ENCODE results near the gene MAP1LC3B.

Gene MAP1LC3B

GRCh38 chr16:87435372-87436224 is 43.5 kb downstream of the MAP1LC3B start:
- DNase-seq = no peak

DNA sequence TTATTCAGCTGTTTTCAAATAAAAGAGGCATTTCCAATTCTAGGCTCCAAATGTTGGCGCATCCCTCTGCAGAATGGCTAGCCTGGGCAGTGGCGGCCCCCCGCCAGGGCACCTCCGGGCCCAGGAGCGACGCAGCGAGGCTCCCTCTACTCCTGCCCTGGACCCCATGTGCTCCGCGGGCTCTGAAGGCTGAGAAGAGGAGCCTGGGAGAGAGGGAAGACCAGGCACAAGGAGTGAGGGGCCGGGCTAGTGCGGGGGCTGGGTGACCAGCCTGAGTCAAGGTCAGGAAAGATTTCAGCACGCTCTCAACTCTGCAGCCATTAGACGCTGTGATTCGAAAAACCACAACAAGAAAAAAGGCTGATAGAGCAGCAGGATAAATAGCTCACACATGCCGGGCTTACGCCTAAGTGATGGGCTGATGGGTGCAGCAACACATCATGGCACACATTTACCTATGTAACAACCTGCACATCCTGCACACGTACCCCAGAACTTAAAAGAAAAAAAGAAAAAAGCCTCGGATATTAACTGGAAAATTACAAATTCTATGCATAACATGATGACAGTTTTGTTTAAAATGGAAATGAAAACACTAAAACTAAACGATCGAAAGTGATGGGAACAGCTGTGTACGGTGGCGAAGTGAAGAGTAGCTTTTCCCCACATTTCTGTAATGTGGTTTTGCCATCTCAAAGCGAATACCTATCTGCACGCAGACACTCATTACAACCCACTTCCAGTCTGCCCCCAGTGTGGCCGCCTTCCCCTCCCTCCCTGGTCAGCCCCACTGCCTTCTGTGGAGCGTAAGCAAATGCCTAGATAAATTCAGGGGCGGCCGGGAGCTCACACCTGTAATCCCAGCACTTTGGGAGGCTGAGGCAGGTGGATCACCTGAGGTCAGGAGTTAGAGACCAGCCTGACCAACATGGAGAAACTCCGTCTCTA is 44.4 kb downstream of the MAP1LC3B start:
- no peak for DNase-seq

DNA sequence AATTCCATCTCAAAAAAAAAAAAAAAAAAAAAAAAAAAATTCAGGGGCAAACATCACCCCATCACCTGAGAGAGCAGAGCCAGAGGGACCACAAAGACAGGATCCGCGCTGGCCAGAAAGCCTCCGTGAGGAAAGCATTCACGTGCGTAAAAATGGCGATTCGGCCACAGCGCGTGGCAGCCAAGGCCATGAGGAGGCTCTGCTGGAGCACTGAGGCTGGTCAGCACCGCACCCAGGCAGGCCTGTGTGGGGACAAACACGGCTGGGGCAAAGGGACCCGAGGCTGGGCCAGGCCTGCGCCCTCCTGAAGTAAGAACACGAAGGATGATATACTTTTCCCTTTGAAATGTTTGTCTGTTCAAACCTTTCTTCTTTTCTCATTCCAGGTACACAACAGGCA is 45.2 kb downstream of the MAP1LC3B start:
- DNase-seq = no peak

DNA sequence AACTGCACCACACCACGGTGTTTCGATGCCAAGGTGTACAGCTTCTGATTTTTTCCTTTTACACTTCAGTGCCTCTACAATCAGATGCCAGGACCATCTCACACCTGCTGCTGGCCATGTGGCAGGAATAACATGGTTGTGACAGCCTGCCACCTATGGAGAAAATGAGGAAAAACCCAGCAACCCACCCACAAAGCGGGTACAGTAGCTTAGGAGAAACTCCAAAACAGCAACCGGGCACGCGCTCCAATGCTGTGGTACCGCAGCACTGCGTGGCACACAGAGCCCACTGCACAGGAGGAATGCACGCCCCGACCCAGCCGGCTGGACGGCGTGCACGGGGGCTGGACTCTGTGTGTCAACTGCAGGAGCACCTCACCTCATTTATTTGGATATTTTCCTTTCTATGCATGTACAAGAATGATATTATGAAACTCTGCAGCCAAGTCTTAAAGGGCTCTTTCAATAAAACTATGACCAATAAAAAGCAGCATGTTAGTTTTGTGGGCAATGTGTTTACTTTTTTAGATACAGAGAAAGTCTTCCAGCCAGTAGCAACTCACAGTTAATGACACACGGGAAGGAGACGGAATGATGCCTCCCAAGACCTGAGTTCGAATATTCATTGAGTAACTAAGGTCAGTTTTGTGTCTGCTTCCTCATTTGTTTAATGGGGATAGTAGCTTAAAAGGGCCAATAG is 45.9 kb downstream of the MAP1LC3B start:
- DNase-seq = no peak

DNA sequence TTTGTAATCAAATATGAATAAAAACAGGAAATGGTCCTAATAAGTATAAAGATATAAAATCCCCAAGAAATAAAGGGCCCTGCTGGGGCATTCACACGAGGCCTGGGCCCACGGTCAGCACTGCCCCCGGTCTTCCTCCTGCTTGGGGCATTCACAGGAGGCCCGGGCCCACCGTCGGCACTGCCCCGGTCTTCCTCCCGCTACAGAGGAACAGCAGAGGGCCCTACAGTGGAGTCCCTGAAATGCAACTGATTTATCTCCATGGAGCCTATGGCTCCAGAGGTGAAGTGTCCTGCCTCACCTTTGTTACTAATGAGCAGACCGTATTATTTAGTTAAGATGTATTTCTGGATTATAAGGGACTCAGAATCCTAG is 46.5 kb downstream of the MAP1LC3B start:
- DNase-seq = no peak

DNA sequence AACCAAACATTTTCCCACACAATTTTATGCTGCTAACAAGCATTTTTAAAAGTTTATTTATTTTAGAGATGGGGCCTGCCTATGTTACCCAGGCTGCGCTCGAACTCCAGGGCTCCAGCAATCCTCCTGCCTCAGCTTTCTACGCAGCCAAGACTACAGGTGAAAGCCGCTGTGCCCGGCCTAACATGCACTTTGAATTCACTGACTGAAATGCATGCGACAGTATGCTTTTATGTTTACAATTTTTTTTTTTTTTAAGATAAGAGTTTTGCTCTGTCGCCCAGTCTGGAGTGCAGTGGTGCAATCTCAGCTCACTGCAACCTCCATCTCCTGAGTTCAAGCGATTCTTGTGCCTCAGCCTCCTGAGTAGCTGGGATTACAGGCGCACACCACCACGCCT is 47.8 kb downstream of the MAP1LC3B start:
- DNase-seq = no peak

DNA sequence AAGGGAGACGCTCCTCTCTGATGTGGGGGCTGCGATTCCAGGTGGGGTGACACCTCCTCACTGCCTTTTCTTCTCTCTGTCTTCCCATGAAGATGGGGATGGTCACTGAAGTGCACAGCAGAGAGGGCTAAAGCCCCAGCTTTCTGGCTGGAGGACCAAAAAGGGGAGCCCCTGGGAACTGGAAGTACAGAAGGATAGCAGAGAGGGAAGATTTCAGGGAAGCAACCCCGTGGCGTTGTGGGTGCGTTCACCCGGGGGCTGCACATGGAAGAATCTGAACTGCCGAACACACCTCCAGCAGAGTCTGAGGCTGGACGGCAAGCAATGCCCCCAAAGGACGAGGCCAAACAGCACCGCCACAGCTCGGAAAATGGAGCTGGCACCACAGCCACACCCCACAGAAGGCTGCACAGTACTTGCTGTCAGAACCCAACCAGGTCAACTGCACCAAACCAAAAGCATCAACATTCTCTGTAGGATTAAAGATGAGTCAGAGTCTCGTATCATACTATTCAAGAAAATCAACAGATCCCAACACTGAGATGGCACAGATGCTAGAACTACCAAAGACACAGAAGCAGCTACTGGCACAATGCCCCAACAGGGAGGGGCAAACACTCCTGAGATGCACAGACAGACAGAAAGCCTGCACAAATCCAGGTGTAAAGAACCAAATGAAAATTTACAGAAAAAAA is 49.9 kb downstream of the MAP1LC3B start:
- DNase-seq = no peak

- no peak for DNase-seq
Observed at GRCh38 chr16:87442581-87442966, 50.4 kb downstream of the MAP1LC3B start.

DNA sequence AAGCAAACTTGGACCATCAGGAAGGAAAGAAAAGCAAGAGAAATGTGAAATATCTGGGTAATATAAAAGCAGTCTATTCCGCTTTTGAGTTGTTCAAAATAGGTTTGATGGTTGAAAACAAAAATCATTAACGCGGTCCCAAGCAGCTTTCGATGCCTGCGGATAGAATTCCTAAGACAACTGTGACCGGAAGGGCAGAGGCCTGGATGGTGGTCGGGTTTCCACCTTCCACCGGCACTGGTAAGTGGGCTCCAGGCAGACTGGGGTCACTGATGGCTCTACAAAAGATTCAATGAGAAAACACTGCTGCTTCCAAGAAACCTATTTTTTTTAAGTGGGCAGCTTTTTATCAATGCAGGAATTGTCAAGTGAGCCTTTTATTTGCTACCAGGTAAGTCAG is 50.9 kb downstream of the MAP1LC3B start:
- no peak for DNase-seq

DNA sequence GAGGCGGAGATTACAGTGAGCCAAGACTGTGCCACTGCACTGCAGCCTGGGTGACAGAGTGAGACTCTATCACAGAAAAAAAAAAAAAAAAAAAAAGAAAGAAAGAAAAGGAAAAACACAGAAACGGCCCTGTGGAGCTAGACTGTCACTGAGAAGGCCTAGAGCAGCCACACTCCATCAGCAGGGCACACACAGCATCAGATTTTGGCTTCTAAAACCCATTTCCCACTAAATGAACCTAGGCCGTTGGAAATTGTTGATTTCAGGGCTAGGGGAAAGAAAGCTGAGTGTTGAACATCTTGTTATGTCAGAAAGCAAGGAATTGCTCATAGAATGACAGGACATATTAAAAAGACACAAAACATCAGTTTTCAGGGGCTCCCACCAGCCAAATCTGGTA is 51.8 kb downstream of the MAP1LC3B start:
- no peak for DNase-seq

DNA sequence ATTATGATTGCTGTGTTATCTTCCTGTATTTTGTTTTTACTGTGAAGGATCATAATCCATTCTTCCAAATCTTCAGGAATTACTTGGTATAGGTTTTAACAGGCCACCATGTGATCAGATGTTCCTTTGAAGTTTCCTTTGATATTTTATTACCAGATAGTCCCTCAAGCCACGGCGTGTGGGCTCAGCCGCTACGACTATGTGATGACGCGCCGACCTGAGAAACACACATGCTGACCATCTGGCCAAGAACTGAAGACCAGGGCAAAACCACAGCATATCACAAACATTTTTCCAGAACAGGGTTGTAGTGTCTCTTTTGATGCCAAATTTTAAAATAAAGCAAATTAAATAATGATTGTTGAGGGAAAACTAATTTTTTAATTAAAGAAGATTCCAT is 53.4 kb downstream of the MAP1LC3B start:
- no peak for DNase-seq

DNA sequence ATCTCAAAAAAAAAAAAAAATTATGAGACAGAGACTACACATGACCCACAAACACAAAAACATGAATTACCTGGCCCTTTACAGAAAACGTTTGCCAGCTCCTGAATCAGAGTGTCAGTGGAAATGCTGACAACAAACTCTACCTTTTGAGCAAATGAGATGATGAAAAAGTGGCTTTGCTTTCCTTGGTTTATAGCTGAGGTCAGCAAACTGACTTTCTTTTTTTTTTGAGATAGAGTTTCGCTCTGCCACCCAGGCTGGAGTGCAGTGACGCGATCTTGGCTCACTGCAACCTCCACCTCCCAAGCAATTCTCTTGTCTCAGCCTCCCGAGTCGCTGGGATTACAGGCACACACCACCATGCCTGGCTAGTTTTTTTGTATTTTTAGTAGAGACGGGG is 54.3 kb downstream of the MAP1LC3B start:
- no peak for DNase-seq

- no peak for DNase-seq
Observed at GRCh38 chr16:87447323-87447722, 55.2 kb downstream of the MAP1LC3B start.

- DNase-seq = no peak
Observed at GRCh38 chr16:87448866-87449265, 56.7 kb downstream of the MAP1LC3B start.

GRCh38 chr16:87451563-87452210 is 59.6 kb downstream of the MAP1LC3B start:
- DNase-seq = no peak

GRCh38 chr16:87453326-87453725 is 61.2 kb downstream of the MAP1LC3B start:
- no peak for DNase-seq
